NB4 (cell line): Measurements from ENCODE around the gene YKT6.

Experiments
- MAX ChIP-seq: IDR thresholded peaks from 2 replicates; pipeline ENCODE4 v1.6.1; 2011; ENCODE audit warnings: low read depth, low read length
- MYC ChIP-seq: IDR thresholded peaks from 2 replicates; pipeline ENCODE4 v1.6.1; 2011; ENCODE audit warnings: low read depth, low read length
- POLR2A ChIP-seq: IDR thresholded peaks from 2 replicates; pipeline ENCODE4 v1.6.1; 2011; ENCODE audit warnings: mild to moderate bottlenecking; ENCODE audit not compliant: insufficient read length; ENCODE audit errors: extremely low read depth
- TF ChIP-seq, protein P1 (sequence below): IDR thresholded peaks from one replicate; pipeline ENCODE4 v1.5.1; 2012; ENCODE audit warnings: low read depth, low read length

- TF ChIP-seq, protein P1, sequence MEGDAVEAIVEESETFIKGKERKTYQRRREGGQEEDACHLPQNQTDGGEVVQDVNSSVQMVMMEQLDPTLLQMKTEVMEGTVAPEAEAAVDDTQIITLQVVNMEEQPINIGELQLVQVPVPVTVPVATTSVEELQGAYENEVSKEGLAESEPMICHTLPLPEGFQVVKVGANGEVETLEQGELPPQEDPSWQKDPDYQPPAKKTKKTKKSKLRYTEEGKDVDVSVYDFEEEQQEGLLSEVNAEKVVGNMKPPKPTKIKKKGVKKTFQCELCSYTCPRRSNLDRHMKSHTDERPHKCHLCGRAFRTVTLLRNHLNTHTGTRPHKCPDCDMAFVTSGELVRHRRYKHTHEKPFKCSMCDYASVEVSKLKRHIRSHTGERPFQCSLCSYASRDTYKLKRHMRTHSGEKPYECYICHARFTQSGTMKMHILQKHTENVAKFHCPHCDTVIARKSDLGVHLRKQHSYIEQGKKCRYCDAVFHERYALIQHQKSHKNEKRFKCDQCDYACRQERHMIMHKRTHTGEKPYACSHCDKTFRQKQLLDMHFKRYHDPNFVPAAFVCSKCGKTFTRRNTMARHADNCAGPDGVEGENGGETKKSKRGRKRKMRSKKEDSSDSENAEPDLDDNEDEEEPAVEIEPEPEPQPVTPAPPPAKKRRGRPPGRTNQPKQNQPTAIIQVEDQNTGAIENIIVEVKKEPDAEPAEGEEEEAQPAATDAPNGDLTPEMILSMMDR: no peak
- no peak for TF ChIP-seq MAX
- no peak for TF ChIP-seq POLR2A
- TF ChIP-seq MYC: no peak
Measured at GRCh38 chr7:44259547-44260457, 59.0 kb downstream of the YKT6 start.
